Frontal cortex (tissue), 4 donors: Measurements from ENCODE around the gene ROBO2. TPM values are rescaled to one million over a fixed set of nuclear protein-coding genes. Genes with fewer than 3 reads are reported as not detected.

Experiments
- DNase-seq, 2 donors: peaks; one replicate each; pipeline ENCODE4 v3.0.0; 2012; ENCODE audit warnings: low spot score in 2 of 2
- FAIRE-seq: peaks from 2 replicates; lab custom pipeline; 2012; peaks lifted over from hg19 to GRCh38; lab: Jason Lieb, UNC
- total RNA-seq: library from RNA; depleted of rRNA; stranded (reverse); fragments of >200 nt; gene quantifications from one replicate; pipeline ENCODE4 v1.2.3, GENCODE V29; 2014
- donor health status: control.
- donor health status: control.
- donor health status: control.

The ROBO2 gene
- total RNA-seq, 1 donor from 2014 or later: 245 TPM

DNA sequence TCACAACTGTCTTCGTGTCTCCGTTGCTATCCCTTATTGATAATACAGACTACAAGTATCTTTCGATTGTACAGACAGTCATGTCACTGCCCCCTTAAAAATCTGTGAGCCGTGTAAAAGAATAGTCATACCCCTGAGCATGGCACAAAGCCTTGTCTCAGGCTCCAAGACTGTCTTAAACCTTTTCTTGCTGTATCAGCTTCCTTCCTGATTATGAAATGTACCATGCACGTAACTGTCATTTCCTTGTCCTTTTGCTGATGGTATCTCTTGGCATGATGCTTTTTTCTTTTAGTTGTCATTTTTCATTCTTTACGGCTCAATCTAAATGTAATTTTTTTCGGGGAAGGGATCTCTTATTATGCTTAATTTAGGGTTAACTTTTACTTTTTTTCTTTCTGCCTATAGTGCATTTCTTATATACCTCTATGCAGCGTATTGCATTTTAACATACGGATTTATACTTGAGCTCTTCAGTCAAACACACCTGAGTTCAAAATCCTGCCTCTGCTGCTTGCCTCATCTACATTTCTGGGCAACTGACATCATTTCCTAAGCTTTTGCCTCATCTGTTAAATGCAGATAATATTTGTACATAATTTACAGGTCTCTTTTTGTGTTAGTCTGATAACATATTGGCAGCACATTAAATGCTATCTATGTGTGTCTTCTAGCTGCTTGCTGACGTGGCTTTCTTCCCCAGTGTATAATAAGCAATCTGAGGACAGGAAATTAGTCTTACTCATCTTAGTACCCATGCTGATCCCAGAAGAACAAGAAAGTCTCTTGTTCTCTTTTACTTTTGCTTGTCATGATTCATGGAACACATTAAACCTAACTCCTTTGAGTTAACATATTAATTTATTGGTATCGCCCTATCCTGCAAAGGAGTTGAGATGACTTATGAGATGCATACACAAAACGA lies 57.3 kb downstream of the ROBO2 start:
- FAIRE-seq: no peak
- no peak for DNase-seq

DNA sequence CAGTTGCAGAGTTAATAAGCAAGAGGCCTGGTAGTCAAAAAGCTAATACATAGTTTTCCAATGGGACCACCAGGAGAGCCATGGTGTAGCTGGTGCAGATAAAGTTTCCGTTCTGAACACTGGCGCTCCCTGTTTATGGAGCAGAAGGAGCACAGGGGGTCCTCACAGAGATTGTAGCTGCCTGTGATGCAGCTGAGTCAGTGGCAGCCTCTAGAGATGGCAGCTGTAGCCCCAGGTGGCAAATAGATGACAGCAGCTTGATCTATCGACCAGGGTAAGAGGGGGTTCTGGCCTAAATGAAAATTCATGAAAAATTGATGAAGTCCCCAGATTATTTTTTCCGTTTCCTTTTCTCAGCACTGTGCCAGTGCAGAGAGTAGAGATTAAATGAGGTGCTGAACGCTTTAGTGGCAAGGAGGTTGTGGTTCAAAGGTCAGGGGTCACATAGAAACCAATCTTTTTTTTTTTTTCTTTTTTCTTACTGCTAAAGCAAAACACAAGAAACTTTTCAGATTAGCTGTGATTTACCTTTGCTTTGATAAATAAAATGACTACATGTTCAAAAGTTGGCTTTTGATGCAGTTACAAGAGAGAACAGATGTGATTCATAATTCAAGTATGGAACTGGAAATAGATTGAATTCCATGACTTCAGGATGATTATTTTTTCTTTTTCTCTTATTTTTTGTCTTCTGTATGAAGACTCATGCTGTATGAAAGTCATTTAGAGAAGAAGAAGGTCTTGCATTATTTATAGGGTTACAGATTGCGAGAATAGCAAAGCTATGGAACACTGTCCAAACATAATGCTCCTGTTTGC lies 63.3 kb downstream of the ROBO2 start:
- DNase-seq: no peak
- no peak for FAIRE-seq

DNA sequence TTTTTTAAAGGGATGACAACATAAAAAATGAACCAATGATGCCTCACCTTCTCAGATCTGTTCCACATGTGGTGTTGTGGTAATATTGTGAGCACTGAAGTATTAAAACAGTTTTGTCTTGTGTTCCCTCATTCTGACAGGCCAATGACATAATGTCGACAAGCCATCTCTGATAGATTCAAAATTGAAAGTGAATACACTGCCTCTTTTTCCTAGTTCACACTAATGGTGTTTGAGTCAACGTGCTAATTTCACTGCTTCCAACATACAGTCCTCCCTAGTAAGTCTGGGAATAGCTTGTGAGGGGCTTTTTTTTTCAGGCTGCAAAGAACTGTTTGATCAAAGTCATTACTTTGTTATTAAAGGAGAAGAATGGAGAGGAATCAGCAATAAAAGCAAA lies 82.8 kb downstream of the ROBO2 start:
- DNase-seq: no peak
- no peak for FAIRE-seq

DNA sequence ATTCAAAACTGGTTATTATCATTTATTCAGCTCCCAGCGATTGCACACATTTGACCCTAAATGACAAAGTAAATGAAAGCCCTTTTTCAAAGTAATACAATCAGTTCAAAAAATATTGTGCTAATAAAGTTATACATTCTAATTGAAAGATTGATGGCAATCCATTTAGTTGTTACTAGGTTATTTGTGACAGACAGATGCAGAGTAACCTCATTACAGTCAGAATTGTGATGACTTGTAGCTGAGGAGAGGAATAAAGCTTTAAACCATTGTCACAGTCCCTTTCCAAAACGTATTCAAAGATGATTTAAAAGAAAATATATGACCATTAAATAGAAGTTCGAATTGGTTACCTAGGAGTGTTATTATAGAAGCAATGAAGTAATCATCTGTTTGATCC lies 86.1 kb downstream of the ROBO2 start:
- DNase-seq (no peak), FAIRE-seq (no peak)

DNA sequence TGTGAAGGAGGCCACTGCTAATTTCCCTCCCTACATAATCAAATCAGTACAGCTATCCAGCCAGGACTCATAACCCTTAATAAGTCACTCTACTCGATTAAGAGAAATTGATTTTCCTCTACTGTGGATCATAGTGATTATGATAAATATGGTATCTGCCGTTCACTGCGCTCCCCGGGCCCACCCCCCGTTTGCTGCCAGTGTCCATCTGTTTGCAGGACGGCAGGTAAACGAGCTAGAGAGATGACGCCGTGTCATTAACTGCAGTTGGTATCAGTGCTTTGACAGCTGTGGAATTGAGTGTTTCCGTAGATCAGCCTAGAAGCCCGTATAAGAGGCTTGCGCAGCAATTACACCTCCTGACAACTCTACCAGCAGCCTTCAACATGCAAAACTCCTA lies 94.9 kb downstream of the ROBO2 start:
- DNase-seq (no peak), FAIRE-seq (no peak)

DNA sequence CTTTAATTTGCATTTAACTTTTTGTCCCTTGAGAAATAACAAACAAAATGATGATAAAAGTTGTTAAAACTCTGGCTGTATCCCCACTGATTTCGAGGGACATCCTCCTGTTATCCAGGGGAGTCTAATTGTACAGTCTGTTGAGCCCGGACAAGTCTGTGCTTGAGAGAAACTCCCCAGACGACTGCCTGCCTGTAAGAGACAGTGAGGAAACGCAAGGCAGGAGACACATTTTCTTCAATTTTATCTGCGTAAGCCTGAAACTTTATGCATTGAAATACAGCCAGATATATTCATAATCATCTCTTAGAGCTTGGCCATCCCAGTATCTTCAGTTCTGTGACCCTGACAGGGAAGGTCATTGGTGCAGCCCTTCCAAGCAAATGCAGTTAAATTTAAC lies 97.7 kb downstream of the ROBO2 start:
- DNase-seq (no peak), FAIRE-seq (no peak)

DNA sequence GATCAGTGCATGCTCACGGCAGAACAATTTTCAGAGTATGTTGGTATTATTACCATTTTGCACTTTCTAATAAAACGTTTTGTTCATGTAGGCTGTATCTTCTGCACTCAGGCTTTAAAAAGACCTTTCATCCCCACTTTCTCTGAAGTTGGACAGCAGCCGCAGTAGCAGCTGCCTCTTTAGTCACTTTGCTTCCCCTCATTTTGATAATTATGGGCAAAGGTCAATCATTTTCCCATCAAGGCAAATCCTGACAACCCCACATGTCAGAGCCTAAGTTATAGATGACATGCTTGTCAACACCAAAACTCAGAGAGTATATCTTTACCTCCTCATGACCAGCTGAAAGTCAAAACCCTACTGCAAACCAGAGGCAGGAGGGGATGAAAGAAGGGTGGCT lies 99.7 kb downstream of the ROBO2 start:
- DNase-seq (no peak), FAIRE-seq (no peak)

DNA sequence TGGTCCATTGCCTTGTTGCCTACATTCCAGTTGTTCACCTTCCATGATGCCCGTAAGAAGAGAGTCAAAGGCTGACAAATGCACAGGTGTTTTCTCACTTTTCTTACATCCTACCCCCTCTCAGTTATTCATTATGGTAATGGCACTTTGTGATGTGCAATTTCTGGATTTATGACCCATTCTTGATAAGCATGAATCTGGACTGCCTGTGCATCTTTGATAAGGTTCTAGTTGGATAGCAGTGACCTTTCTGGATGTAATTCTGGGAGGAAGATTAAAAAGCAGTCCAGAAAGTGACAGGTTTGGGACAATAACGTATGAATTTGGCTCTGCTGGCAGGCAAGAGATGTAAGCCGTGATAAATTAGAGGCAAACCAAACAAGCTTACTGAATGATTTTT lies 101.5 kb downstream of the ROBO2 start:
- FAIRE-seq: no peak
- no peak for DNase-seq

DNA sequence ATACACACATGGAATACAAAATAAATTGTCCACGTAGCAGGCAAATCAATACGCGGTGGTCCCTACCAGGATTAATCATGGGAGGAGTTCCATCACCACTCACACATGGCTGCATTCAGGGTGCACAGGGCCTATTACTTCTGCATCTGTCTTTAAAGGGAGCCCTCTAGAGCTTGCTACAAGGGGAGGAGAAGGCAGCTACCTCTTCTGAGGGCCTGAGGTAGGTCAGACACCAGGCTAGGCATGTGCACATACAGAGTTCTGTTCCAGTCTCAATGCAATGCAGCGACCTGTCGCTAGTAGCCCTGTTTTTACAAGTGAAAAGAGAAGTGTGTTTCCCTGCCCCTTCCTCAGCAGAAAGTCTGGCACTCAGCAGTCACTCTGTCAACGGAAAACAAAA lies 102.7 kb downstream of the ROBO2 start:
- DNase-seq (no peak), FAIRE-seq (no peak)

DNA sequence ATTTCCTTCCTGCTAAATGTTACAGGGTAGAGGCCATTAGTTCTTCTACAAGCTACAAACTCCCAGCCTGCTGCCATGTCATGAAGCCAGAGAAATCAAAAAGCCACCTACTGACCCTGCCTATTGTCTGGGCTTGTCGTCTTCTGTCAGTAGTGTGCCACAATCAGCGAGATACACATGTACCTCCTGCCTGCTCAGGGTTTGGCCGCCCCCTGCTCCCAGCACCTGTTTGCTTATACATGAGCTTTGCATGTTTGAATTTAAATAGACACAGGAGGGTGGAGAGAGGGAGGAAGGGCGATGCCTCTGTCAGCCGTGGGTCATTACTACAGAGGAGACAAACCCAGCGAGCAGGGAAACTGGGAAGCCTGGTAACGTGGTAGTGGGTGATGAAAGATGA lies 106.1 kb downstream of the ROBO2 start:
- no peak for FAIRE-seq
- no peak for DNase-seq

DNA sequence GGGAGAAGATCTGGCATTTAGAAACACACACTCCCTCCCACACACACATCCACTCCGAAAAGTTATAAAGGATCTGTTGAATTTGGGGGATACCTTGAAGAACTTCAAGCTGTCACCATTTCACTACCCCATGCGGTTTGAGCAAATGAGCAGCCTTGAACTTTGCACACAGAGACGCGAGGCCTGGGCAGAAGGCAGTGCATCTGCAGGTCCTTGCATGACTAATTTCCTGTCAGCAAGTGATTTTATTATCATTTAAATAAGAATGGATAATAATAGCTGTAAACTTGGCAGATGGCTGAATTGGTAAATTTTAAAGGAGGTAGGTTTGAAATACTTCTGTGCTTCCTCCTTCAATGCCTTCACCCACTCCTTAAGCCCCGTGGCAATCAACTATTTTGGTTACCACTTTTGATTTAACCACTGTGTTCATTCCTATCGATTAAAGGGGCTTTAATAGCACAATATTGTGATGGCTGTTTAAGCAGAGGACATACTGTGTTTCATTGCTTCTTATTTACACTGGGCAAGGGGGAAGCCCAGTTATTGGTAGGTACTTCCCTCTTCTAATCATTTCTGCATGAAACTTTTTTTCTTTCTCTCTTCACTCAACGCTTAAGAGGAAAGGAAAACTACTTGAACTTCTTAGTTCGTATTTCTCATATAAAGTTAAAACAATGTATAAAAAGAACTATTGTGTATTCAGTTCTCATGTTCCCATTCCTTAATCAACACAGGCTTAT lies 108.1 kb downstream of the ROBO2 start:
- DNase-seq (no peak), FAIRE-seq (no peak)

DNA sequence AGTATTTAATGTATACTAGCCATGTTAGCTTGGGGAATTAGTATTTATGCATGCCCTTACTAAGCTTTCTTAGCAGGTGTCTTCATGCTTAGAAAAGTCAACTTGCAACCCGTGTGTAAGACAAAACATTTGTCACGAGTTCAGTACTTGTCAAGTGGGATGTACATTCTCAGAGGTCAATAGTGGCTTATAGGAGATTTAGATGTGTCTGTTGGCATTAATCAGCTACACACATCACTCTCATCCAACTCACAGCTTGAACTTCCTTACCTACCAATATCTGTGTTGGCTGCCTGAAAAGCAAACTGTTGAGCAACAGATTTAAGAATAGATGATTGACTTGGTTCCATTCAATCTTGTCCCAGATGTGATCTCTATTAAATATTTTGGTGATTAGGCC lies 109.5 kb downstream of the ROBO2 start:
- no peak for DNase-seq
- no peak for FAIRE-seq

DNA sequence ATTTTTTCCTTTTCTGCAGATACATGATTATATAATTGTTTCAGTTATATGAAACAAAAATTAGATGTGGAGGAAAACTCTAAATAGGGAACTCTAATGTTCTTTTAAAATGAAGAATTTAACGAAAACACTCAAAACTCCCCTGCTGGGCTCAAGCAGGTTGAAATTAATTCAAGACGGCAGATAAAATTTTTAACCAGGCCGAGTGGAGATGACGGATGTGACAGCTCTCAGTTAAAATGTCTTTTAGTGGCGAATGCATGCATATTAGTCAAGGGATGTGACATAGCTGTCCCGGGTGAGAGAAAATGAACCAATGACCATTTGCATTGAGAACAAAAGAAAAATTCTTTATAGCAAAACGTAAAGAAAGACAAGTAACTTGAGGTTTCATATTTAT lies 110.1 kb downstream of the ROBO2 start:
- FAIRE-seq: no peak
- no peak for DNase-seq

DNA sequence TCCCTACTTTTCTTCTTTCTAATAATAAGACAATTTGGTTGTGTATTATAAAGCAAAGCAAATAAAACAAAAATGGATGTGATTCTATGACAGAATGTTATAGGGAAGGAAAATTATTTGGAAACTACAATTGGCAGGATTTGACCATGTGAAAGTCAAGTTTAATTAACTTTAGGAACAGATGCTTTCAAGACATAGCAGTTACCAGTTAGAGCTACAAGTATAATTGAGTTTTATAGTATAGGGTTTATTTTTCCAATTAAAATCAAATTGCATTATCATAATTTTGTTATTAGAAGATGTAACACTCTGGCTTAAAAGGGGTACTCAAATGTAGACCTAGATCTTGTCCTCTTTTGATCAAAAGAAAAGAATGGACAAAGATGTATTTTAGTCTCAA lies 110.9 kb downstream of the ROBO2 start:
- FAIRE-seq (no peak), DNase-seq (no peak)

DNA sequence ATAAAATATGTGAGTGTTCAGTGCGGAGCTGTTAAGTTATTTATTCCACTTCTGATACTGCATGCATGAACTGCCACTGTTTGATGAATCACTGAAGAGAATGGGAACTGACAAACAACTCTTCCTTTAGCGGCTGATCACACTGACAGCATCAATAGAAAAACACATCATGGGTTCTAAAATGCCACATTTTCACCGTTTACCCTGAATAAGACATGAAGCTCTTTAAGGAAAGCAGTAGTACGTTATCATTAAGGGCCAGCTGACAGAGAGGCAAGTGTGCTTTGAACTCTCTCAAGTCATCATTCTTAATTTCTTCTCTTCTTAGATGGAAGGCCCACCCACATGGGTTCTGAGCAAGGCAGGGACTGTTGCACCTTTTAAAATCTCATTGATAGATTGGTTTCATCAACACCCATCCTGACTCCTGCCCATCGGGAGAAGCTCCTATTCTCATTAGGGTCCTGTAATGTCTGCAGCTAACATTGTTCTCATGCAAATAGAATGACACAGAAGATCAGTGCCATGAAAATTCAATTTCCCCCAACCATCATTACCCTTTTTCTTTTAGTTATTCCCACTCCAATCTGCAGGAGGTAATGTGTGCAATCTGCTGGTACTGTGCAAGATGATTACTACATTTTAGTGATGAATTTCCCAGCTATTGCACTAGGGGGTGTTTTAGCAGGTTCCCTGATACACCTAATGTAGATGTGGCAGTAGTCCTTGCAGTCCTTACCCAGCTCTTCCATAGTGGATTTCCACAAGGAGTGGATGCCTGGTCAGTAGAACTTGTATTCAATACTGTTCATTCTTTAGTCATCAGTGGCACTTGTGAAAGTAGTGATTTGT lies 119.1 kb downstream of the ROBO2 start:
- FAIRE-seq: no peak
- DNase-seq: no peak

DNA sequence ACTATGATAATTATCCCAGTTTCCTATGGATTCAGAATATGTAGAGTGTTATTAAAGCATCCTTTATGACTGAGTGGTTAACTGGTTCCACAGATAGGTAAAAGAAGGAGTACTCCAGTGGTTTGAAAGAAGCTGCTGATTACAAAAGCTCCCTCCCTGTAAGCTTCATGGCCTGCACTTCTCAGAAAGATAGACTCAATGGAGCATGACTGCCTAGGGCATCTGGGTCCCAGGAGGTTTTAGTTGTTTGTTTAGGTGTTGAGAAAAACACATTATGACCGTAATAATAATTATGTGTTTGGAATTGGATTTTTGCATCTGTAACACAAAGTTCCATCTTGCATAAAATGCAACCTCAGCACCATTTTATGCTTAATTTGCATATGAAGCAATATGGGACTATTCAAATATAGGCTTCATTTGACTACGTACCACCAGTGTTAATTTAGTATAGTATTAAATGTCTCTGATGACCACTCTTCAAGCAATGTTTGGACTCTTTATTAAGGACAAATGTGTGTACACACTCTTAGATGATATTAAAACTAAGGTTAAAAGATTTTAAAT lies 121.1 kb downstream of the ROBO2 start:
- no peak for FAIRE-seq

DNA sequence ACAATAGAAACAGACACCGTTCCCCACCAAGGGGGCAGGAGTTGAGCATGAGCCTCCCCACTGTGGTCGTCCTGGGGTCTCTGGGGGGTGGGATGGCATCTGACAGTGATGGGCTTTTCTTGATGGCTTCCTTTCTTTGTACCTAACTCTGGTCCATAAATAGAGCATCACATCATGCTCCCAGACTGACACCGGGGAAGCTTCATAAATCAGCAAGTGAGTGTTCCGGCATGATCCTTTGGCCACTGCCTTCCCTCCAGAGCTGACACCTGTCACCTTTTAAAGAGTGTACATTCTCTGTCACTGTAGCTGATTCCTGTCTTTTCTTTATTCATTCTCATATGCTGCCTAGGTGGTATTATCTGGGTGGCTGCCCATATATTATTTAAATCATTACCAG lies 129.9 kb downstream of the ROBO2 start:
- FAIRE-seq (no peak), DNase-seq (no peak)

More for the DNA sequence above, 121.1 kb downstream of the ROBO2 start:
- DNase-seq: no peak

DNA sequence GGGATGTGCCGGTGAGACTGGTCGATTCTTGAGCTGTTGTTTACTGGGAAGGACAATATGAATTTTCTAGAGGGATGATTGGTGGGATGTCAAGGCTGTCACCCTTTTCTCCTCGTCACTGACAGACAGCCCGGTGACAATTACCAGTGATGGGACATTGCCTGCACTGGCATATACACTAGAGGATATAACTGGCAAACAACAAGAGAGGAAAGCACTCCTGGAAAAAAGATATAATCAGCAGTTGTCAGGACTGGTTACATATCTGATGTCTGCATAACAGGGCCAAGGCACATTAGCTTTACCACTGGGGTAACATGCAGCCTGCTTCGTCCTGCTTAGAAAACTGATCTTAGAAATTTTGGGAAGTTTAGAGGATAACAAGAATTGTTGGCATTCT lies 131.1 kb downstream of the ROBO2 start:
- DNase-seq (no peak), FAIRE-seq (no peak)

DNA sequence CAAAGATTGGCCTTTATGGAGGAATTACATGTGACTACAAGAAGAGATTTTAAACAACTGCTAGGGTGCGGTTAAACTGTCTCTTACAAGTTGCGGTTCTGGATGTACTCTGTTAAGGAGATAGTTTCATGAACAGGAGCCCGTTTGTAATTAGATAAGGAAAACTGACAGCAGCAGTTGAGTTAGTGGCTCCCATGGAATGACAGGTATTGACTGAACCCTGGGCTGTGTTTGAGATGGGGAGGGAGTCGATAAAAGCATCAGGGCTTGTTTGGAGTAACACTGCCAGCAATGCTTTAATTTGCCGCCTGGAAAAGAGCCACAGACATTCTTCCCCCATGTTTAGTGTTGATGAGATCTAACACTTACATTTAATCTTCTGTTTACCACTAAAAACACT lies 139.9 kb downstream of the ROBO2 start:
- FAIRE-seq: no peak

More for the DNA sequence above, 139.9 kb downstream of the ROBO2 start:
- no peak for DNase-seq
